H1 (cell line): Measurements from ENCODE around the gene VEGFC. TPM values are rescaled to one million over a fixed set of nuclear protein-coding genes. Genes with fewer than 3 reads are reported as not detected.

Experiments
- CTCF ChIA-PET: fragments of 300-600 bp; sonication (Branson Sonifier 250); formaldehyde crosslinking; loops from one replicate; lab custom pipeline; 2021; ENCODE audit not compliant: partially characterized antibody; lab: Charles Lee
- POLR2A ChIA-PET: fragments of 300-600 bp; sonication (Branson Sonifier 250); formaldehyde crosslinking; loops from one replicate; lab custom pipeline; 2021; ENCODE audit warnings: inconsistent platforms; ENCODE audit not compliant: partially characterized antibody; lab: Charles Lee
- DNase-seq, 2 experiments: peaks; one replicate each; pipeline versions ENCODE4 v3.0.0 to v3.0.0-alpha.2; 2010 to 2022; ENCODE audit warnings: low spot score in 2 of 2, low read depth in 1 of 2, mixed read lengths in 1 of 2
- FAIRE-seq: peaks from 2 replicates; lab custom pipeline; 2011; peaks lifted over from hg19 to GRCh38; lab: Jason Lieb, UNC
- H2AFZ ChIP-seq: 2 replicates; pipeline ENCODE4 v1.8.1; 2012; ENCODE audit warnings: low read length, inconsistent platforms
- H2AK5ac ChIP-seq: 2 replicates; pipeline ENCODE4 v1.6.1; 2013; ENCODE audit warnings: low read depth, low read length
- H2BK120ac ChIP-seq: replicated peaks from 2 replicates; pipeline ENCODE3; 2013; ENCODE audit warnings: low read depth, low read length, inconsistent platforms
- H2BK12ac ChIP-seq: 2 replicates; pipeline ENCODE4 v1.6.1; 2013; ENCODE audit warnings: low read depth, low read length
- H2BK15ac ChIP-seq: 2 replicates; pipeline ENCODE4 v1.6.1; 2013; ENCODE audit warnings: low read length
- H2BK20ac ChIP-seq: 2 replicates; pipeline ENCODE4 v1.6.1; 2013; ENCODE audit warnings: low read length
- H2BK5ac ChIP-seq: 2 replicates; pipeline ENCODE4 v1.6.1; 2013; ENCODE audit warnings: low read depth, low read length
- H3K14ac ChIP-seq: 2 replicates; pipeline ENCODE4 v1.6.1; 2013; ENCODE audit warnings: inconsistent platforms; ENCODE audit not compliant: insufficient read length
- H3K18ac ChIP-seq: 2 replicates; pipeline ENCODE4 v1.6.1; 2013; ENCODE audit warnings: low read length; ENCODE audit errors: extremely low read depth
- H3K23ac ChIP-seq: 2 replicates; pipeline ENCODE4 v1.6.1; 2013; ENCODE audit warnings: inconsistent platforms; ENCODE audit not compliant: insufficient read length
- H3K23me2 ChIP-seq: 2 replicates; pipeline ENCODE4 v1.6.1; 2013; ENCODE audit warnings: low read depth, low read length
- H3K27ac ChIP-seq: 2 replicates; pipeline ENCODE4 v1.6.1; 2011; ENCODE audit warnings: low read depth, low read length, inconsistent platforms
- H3K27me3 ChIP-seq, 4 experiments: replicated peaks in 1 of 4; 1 replicate in 1 of 4; 2 replicates in 3 of 4; pipeline versions ENCODE4 v1.6.1 to v1.8.1; 2011 to 2013; ENCODE audit warnings: low read length in 3 of 4, mild to moderate bottlenecking in 3 of 4, inconsistent platforms in 2 of 4, mixed read lengths in 2 of 4, moderate library complexity in 1 of 4; ENCODE audit not compliant: control insufficient read depth in 3 of 4, insufficient read depth in 3 of 4; ENCODE audit errors: extremely low read depth in 1 of 4
- H3K36me3 ChIP-seq, 4 experiments: 2 replicates each; pipeline versions ENCODE4 v1.6.1 to v1.8.1; 2011 to 2013; ENCODE audit warnings: mild to moderate bottlenecking in 4 of 4, low read length in 3 of 4, moderate library complexity in 2 of 4, control low read depth in 1 of 4, inconsistent platforms in 1 of 4; ENCODE audit not compliant: insufficient read depth in 4 of 4, control insufficient read depth in 2 of 4
- H3K4ac ChIP-seq: replicated peaks from 2 replicates; pipeline ENCODE3; 2013; ENCODE audit warnings: low read length, low read depth, mixed read lengths, inconsistent platforms; ENCODE audit not compliant: insufficient read length
- H3K4me1 ChIP-seq, 4 experiments: replicated peaks in 1 of 4; 1 replicate in 1 of 4; 2 replicates in 3 of 4; pipeline versions ENCODE4 v1.6.1 to v1.8.1; 2011 to 2013; ENCODE audit warnings: low read length in 3 of 4, inconsistent platforms in 2 of 4, mixed read lengths in 1 of 4; ENCODE audit not compliant: insufficient read depth in 4 of 4, control insufficient read depth in 3 of 4
- H3K4me2 ChIP-seq, 2 experiments: 2 replicates each; pipeline versions ENCODE4 v1.6.1 to v1.8.1; 2011 to 2013; ENCODE audit warnings: low read depth in 2 of 2, low read length in 2 of 2, control low read depth in 1 of 2, inconsistent platforms in 1 of 2, mild to moderate bottlenecking in 1 of 2; ENCODE audit not compliant: insufficient read depth in 1 of 2
- H3K4me3 ChIP-seq, 4 experiments: fragments of 200-600, 300-600 bp in 1 of 4; sonication (generic), shearing (Covaris generic), sonication (Bioruptor Twin) in 1 of 4; 2 replicates each; pipeline versions ENCODE4 v1.5.1 to v1.8.1; 2011 to 2016; ENCODE audit warnings: low read length in 4 of 4, low read depth in 3 of 4, control low read depth in 2 of 4, inconsistent platforms in 2 of 4, mild to moderate bottlenecking in 2 of 4, mixed read lengths in 1 of 4, moderate library complexity in 1 of 4; ENCODE audit not compliant: insufficient read depth in 2 of 4; ENCODE audit errors: extremely low read depth in 1 of 4
- H3K56ac ChIP-seq: replicated peaks from 2 replicates; pipeline ENCODE3; 2013; ENCODE audit warnings: low read depth, mild to moderate bottlenecking, mixed read lengths, low read length, inconsistent platforms; ENCODE audit not compliant: insufficient read length
- H3K79me1 ChIP-seq: 2 replicates; pipeline ENCODE4 v1.6.1; 2013; ENCODE audit warnings: low read depth, low read length, control low read depth
- H3K79me2 ChIP-seq, 2 experiments: 2 replicates each; pipeline versions ENCODE4 v1.6.1 to v1.8.1; 2012 to 2013; ENCODE audit warnings: low read length in 2 of 2, mild to moderate bottlenecking in 2 of 2, inconsistent platforms in 1 of 2; ENCODE audit not compliant: insufficient read depth in 2 of 2, control insufficient read depth in 1 of 2
- H3K9ac ChIP-seq, 4 experiments: replicated peaks in 1 of 4; 1 replicate in 1 of 4; 2 replicates in 3 of 4; pipeline versions ENCODE4 v1.6.1 to v1.8.1; 2011 to 2013; ENCODE audit warnings: low read depth in 3 of 4, low read length in 3 of 4, control low read depth in 2 of 4, mild to moderate bottlenecking in 2 of 4, moderate library complexity in 2 of 4, inconsistent platforms in 1 of 4; ENCODE audit errors: extremely low read depth in 1 of 4
- H3K9me3 ChIP-seq, 2 experiments: 2 replicates each; pipeline versions ENCODE4 v1.6.1 to v1.8.1; 2012 to 2013; ENCODE audit warnings: mild to moderate bottlenecking in 2 of 2, moderate library complexity in 2 of 2, control low read depth in 1 of 2, inconsistent platforms in 1 of 2, low read depth in 1 of 2, low read length in 1 of 2, mixed read lengths in 1 of 2; ENCODE audit not compliant: insufficient read depth in 2 of 2
- H4K20me1 ChIP-seq, 2 experiments: replicated peaks in 1 of 2; 2 replicates each; pipeline versions ENCODE3 to v1.8.1; 2011 to 2013; ENCODE audit warnings: inconsistent platforms in 2 of 2, low read length in 2 of 2, mild to moderate bottlenecking in 1 of 2; ENCODE audit not compliant: insufficient read depth in 2 of 2, control insufficient read depth in 1 of 2
- H4K5ac ChIP-seq: 2 replicates; pipeline ENCODE4 v1.6.1; 2013; ENCODE audit warnings: low read length, low read depth, mixed read lengths, inconsistent platforms; ENCODE audit not compliant: insufficient read length
- H4K8ac ChIP-seq: 2 replicates; pipeline ENCODE4 v1.8.0; 2013; ENCODE audit warnings: mild to moderate bottlenecking, moderate library complexity, low read length, inconsistent platforms; ENCODE audit not compliant: insufficient read depth; ENCODE audit errors: extremely low read depth
- H4K91ac ChIP-seq: replicated peaks from 2 replicates; pipeline ENCODE3; 2013; ENCODE audit warnings: low read length, mixed read lengths, inconsistent platforms; ENCODE audit not compliant: insufficient read length
- BCL11A ChIP-seq, 2 experiments: IDR thresholded peaks; one replicate each; pipeline ENCODE4 v1.6.1; 2011; ENCODE audit warnings: low read depth in 2 of 2, low read length in 2 of 2, mild to moderate bottlenecking in 2 of 2
- BRCA1 ChIP-seq: IDR thresholded peaks from 2 replicates; pipeline ENCODE4 v1.6.1; 2012; ENCODE audit warnings: low read depth, low read length, improper control_type of control experiment
- CBX8 ChIP-seq: fragments of 300-800, 300-1000 bp; sonication (generic); IDR thresholded peaks from 2 replicates; pipeline ENCODE4 v1.7.1; 2016; ENCODE audit warnings: low read depth, low read length, borderline replicate concordance
- CHD2 ChIP-seq: IDR thresholded peaks from 2 replicates; pipeline ENCODE4 v1.6.1; 2012; ENCODE audit warnings: low read length, improper control_type of control experiment
- CREB1 ChIP-seq: IDR thresholded peaks from 2 replicates; pipeline ENCODE4 v1.6.1; 2012; ENCODE audit warnings: inconsistent platforms
- KDM1A ChIP-seq: fragments of 200-600, 300-600 bp; sonication (generic); IDR thresholded peaks from 2 replicates; pipeline ENCODE4 v1.7.1; 2016; ENCODE audit warnings: mild to moderate bottlenecking, low read length, borderline replicate concordance
- RAD21 ChIP-seq, 2 experiments: IDR thresholded peaks in 1 of 2; conservative IDR thresholded peaks in 1 of 2; 2 replicates each; pipeline ENCODE4 v1.6.1; 2011; ENCODE audit warnings: low read depth in 2 of 2, low read length in 2 of 2, improper control_type of control experiment in 1 of 2, inconsistent platforms in 1 of 2, mild to moderate bottlenecking in 1 of 2, moderate library complexity in 1 of 2
- RFX5 ChIP-seq: IDR thresholded peaks from 2 replicates; pipeline ENCODE4 v1.6.1; 2011; ENCODE audit warnings: low read depth, low read length, improper control_type of control experiment, borderline replicate concordance
- RNF2 ChIP-seq: fragments of 200-900, 300-1000 bp; sonication (generic); IDR thresholded peaks from 2 replicates; pipeline ENCODE4 v1.7.1; 2016; ENCODE audit warnings: borderline replicate concordance, low read depth, mild to moderate bottlenecking, antibody characterized with exemption, low read length; ENCODE audit not compliant: poor library complexity, severe bottlenecking; ENCODE audit errors: missing control alignments
- SIRT6 ChIP-seq: IDR thresholded peaks from one replicate; pipeline ENCODE4 v1.7.1; 2012; ENCODE audit warnings: low read length, inconsistent platforms
- SIX5 ChIP-seq: IDR thresholded peaks from 2 replicates; pipeline ENCODE4 v1.6.1; 2011; ENCODE audit warnings: mild to moderate bottlenecking, low read depth, low read length
- TCF12 ChIP-seq: IDR thresholded peaks from 2 replicates; pipeline ENCODE4 v1.6.1; 2011; ENCODE audit warnings: low read depth, mild to moderate bottlenecking, low read length
- WGBS, 2 experiments: shearing (Covaris generic) in 1 of 2; methylation state at CpG; one replicate each; pipeline versions ENCODE4 v1.1.6 to v1.1.7; 2013 to 2015; ENCODE audit warnings: low lambda C conversion rate in 2 of 2, mixed read lengths in 2 of 2, inconsistent platforms in 1 of 2, low coverage in 1 of 2, missing lambda C conversion rate in 1 of 2; ENCODE audit not compliant: insufficient replicate concordance in 2 of 2, insufficient coverage in 1 of 2, insufficient read length in 1 of 2; ENCODE audit errors: extremely low coverage in 1 of 2, missing lambda C conversion rate in 1 of 2; 5-methylcytosine and 5-hydroxymethylcytosine counted together
- polyA plus RNA-seq, 7 experiments: library from polyadenylated mRNA; depleted of rRNA in 3 of 7; stranded (reverse) in 5 of 7; unstranded in 2 of 7; fragments of >200 nt in 5 of 7; fragments of 200-250 nt in 2 of 7; gene quantifications; 1 replicate in 5 of 7; 2 replicates in 1 of 7; 4 replicates in 1 of 7; pipeline versions ENCODE4 v1.2.1 to v1.2.3, GENCODE V29; 2011 to 2013; ENCODE audit warnings: missing spikeins in 2 of 7, mixed read lengths in 2 of 7
- total RNA-seq: library from RNA; stranded (reverse); fragmentation: NEBNext Ultra II Directional; extraction: Animal tissue kit (Norgen Biotek cat#: 25700); gene quantifications from 2 replicates; pipeline ENCODE4 v1.2.1, GENCODE V29; 2021
- TF ChIP-seq, protein P1 (sequence below): IDR thresholded peaks from 2 replicates; pipeline ENCODE4 v1.6.1; 2012; ENCODE audit warnings: low read length, inconsistent platforms

VEGFC gene
- total and polyA plus RNA-seq, 2 of the 8 experiments (the other 6 are each of a cell fraction or from before 2014, with no cell fraction given) = 0.53 to 1.4 TPM

DNA sequence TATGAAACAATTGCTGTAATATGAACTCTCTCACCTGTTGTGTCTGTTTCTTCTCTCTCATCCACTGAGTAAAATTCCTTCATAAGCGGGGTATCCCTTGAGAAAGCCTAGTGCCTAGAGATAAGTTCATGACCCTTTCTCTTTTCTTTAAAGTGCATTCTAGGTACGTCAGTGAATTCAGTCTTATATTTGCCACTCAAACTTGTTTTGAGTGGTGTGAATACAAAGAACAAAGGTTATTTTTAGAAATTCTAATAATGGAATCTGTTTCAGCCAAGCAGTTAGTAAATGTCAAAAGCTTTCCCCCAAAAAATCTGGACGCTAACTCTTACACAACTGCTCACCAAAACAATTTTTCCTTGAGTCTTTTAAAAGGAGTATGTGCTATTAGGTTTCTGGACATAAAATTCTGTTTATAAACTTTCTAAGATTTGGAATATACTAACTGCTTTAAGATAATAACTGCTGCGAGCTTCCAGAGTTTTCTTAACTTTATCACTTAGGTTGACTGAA, 112.0 kb downstream of the VEGFC start:
- H3K14ac ChIP-seq = no peak overlapping the region
- no peak overlapping the region for H4K5ac ChIP-seq
- H2BK120ac ChIP-seq = no peak overlapping the region
- H3K27ac ChIP-seq = no peak overlapping the region
- POLR2A ChIA-PET = no interaction called here
- H2BK5ac ChIP-seq = no peak overlapping the region
- no peaks in the 10 kb centered on the region for H3K23me2 ChIP-seq
- H3K79me2 ChIP-seq = no peaks in the 10 kb centered on the region
- DNase-seq (no peak), FAIRE-seq (no peak)
- H2BK20ac ChIP-seq = no peak overlapping the region
- no peak overlapping the region for H3K23ac ChIP-seq
- H3K79me1 ChIP-seq = no peaks in the 10 kb centered on the region
- no peaks in the 10 kb centered on the region for H3K36me3 ChIP-seq
- H3K4me3 ChIP-seq = no peak overlapping the region
- CTCF ChIA-PET = interaction anchor here (0.7 kb wide), 1 partner anchor 17 kb away, joined by 3 read pairs; no protein-coding TSS in a partner anchor
- H3K4me1 ChIP-seq = no peaks in the 10 kb centered on the region
- H2AK5ac ChIP-seq = no peak overlapping the region
- H3K4me2 ChIP-seq = no peak overlapping the region
- H3K9ac ChIP-seq = no peak overlapping the region
- no peaks in the 10 kb centered on the region for H3K9me3 ChIP-seq
- H4K91ac ChIP-seq = no peak overlapping the region
- WGBS, 2 experiments = 91% methylated on average over 4 of the region's 4 CpGs; no CpG with 5 or more reads in 1 of the 2 experiments
- H2AFZ ChIP-seq = no peak overlapping the region
- no peaks in the 10 kb centered on the region for H3K27me3 ChIP-seq
- H3K4ac ChIP-seq = no peak overlapping the region
- no peak overlapping the region for H3K18ac ChIP-seq
- no peak overlapping the region for H2BK15ac ChIP-seq
- H3K56ac ChIP-seq = no peak overlapping the region
- H2BK12ac ChIP-seq = no peak overlapping the region
- H4K8ac ChIP-seq = no peak overlapping the region
- H4K20me1 ChIP-seq = no peaks in the 10 kb centered on the region
- no peak for TF ChIP-seq TCF12
- no peak for TF ChIP-seq CREB1
- no peak for TF ChIP-seq CHD2
- no peak for TF ChIP-seq KDM1A
- TF ChIP-seq SIRT6 = no peak
- no peak for TF ChIP-seq RFX5
- TF ChIP-seq, protein P1, sequence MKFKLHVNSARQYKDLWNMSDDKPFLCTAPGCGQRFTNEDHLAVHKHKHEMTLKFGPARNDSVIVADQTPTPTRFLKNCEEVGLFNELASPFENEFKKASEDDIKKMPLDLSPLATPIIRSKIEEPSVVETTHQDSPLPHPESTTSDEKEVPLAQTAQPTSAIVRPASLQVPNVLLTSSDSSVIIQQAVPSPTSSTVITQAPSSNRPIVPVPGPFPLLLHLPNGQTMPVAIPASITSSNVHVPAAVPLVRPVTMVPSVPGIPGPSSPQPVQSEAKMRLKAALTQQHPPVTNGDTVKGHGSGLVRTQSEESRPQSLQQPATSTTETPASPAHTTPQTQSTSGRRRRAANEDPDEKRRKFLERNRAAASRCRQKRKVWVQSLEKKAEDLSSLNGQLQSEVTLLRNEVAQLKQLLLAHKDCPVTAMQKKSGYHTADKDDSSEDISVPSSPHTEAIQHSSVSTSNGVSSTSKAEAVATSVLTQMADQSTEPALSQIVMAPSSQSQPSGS = no peak
- TF ChIP-seq RNF2 = no peak
- TF ChIP-seq RAD21 (IDR thresholded peaks at IDR 0.05 in 1 of 2, conservative IDR thresholded peaks at IDR 0.05 in 1 of 2; ENCODE audit: low read depth in 2 of 2, low read length in 2 of 2) = no peak
- TF ChIP-seq CBX8 = no peak
- no peak for TF ChIP-seq BRCA1
- no peak for TF ChIP-seq BCL11A (IDR thresholded peaks at IDR 0.05; ENCODE audit: low read depth in 2 of 2, low read length in 2 of 2)
- TF ChIP-seq SIX5 = no peak
